H9 (cell line): ENCODE data around the gene DCAF4. TPM values are rescaled to one million over a fixed set of nuclear protein-coding genes. Genes with fewer than 3 reads are reported as not detected.

Source experiments
- DNase-seq: peaks from one replicate; pipeline ENCODE4 v3.0.0-alpha.2; 2017
- H2AFZ ChIP-seq: one replicate; pipeline ENCODE4 v1.6.1; 2013; ENCODE audit warnings: mild to moderate bottlenecking, low read length, control low read depth, moderate library complexity
- H2AK5ac ChIP-seq: 2 replicates; pipeline ENCODE4 v1.6.1; 2013; ENCODE audit warnings: low read length, control low read depth, mixed read lengths; ENCODE audit not compliant: insufficient read length
- H2BK120ac ChIP-seq: one replicate; pipeline ENCODE4 v1.6.1; 2013; ENCODE audit warnings: low read depth, mild to moderate bottlenecking, low read length, control low read depth, inconsistent platforms; ENCODE audit not compliant: poor library complexity, severe bottlenecking
- H2BK12ac ChIP-seq: 2 replicates; pipeline ENCODE4 v1.6.1; 2013; ENCODE audit warnings: low read length, control low read depth, mixed read lengths, low read depth; ENCODE audit not compliant: insufficient read length
- H2BK15ac ChIP-seq: 2 replicates; pipeline ENCODE4 v1.6.1; 2013; ENCODE audit warnings: low read depth, low read length, control low read depth
- H2BK20ac ChIP-seq: one replicate; pipeline ENCODE4 v1.6.1; 2013; ENCODE audit warnings: low read depth, mild to moderate bottlenecking, low read length, control low read depth, inconsistent platforms; ENCODE audit not compliant: poor library complexity, severe bottlenecking
- H2BK5ac ChIP-seq: 2 replicates; pipeline ENCODE4 v1.6.1; 2013; ENCODE audit warnings: low read length, control low read depth, mixed read lengths; ENCODE audit not compliant: insufficient read length
- H3K14ac ChIP-seq: 2 replicates; pipeline ENCODE4 v1.6.1; 2013; ENCODE audit warnings: low read length, control low read depth; ENCODE audit not compliant: insufficient read depth
- H3K18ac ChIP-seq: 2 replicates; pipeline ENCODE4 v1.6.1; 2013; ENCODE audit warnings: low read depth, mild to moderate bottlenecking, mixed read lengths, low read length, control low read depth; ENCODE audit not compliant: insufficient read length
- H3K23ac ChIP-seq: 2 replicates; pipeline ENCODE4 v1.6.1; 2013; ENCODE audit warnings: low read length, control low read depth, mixed read lengths, low read depth; ENCODE audit not compliant: insufficient read length
- H3K23me2 ChIP-seq: 2 replicates; pipeline ENCODE4 v1.6.1; 2013; ENCODE audit warnings: low read depth, mild to moderate bottlenecking, mixed read lengths, low read length, control low read depth; ENCODE audit not compliant: insufficient read length, poor library complexity, severe bottlenecking
- H3K27ac ChIP-seq: 2 replicates; pipeline ENCODE4 v1.5.1; 2013; ENCODE audit warnings: low read length, control low read depth, mixed read lengths, low read depth; ENCODE audit not compliant: insufficient read length
- H3K27me3 ChIP-seq: 2 replicates; pipeline ENCODE4 v1.6.1; 2013; ENCODE audit warnings: low read length, control low read depth, inconsistent platforms; ENCODE audit not compliant: insufficient read depth
- H3K4ac ChIP-seq: 2 replicates; pipeline ENCODE4 v1.6.1; 2013; ENCODE audit warnings: low read depth, mild to moderate bottlenecking, control low read depth, inconsistent platforms, low read length, moderate library complexity
- H3K4me1 ChIP-seq: 2 replicates; pipeline ENCODE4 v1.6.1; 2013; ENCODE audit warnings: low read length, control low read depth, inconsistent platforms; ENCODE audit not compliant: insufficient read depth
- H3K4me2 ChIP-seq: 2 replicates; pipeline ENCODE4 v1.6.1; 2013; ENCODE audit warnings: low read length, control low read depth, mixed read lengths; ENCODE audit not compliant: insufficient read length, insufficient read depth
- H3K56ac ChIP-seq: 2 replicates; pipeline ENCODE4 v1.6.1; 2013; ENCODE audit warnings: low read depth, mild to moderate bottlenecking, mixed read lengths, low read length, control low read depth; ENCODE audit not compliant: insufficient read length
- H3K79me1 ChIP-seq: 2 replicates; pipeline ENCODE4 v1.6.1; 2013; ENCODE audit warnings: low read depth, mild to moderate bottlenecking, moderate library complexity, low read length, control low read depth, inconsistent platforms; ENCODE audit not compliant: insufficient read depth, poor library complexity, severe bottlenecking
- H3K79me2 ChIP-seq: 2 replicates; pipeline ENCODE4 v1.6.1; 2013; ENCODE audit warnings: low read length, control low read depth, inconsistent platforms; ENCODE audit not compliant: insufficient read depth
- H3K9ac ChIP-seq: 2 replicates; pipeline ENCODE4 v1.6.1; 2013; ENCODE audit warnings: low read length, control low read depth, mixed read lengths; ENCODE audit not compliant: insufficient read length; ENCODE audit errors: extremely low read depth
- H3K9me3 ChIP-seq: one replicate; pipeline ENCODE4 v1.6.1; 2013; ENCODE audit warnings: low read depth, low read length, inconsistent platforms; ENCODE audit not compliant: control insufficient read depth
- H3T11ph ChIP-seq: one replicate; pipeline ENCODE4 v1.6.1; 2013; ENCODE audit warnings: mild to moderate bottlenecking, low read length, control low read depth, inconsistent platforms
- H4K20me1 ChIP-seq: one replicate; pipeline ENCODE4 v1.6.1; 2013; ENCODE audit not compliant: control insufficient read depth, insufficient read length, insufficient read depth
- H4K5ac ChIP-seq: 2 replicates; pipeline ENCODE4 v1.6.1; 2013; ENCODE audit warnings: low read depth, mild to moderate bottlenecking, mixed read lengths, low read length, control low read depth; ENCODE audit not compliant: insufficient read length
- H4K8ac ChIP-seq: replicated peaks from 2 replicates; pipeline ENCODE4 v1.6.1; 2013; ENCODE audit warnings: low read length, control low read depth, mixed read lengths, low read depth; ENCODE audit not compliant: insufficient read length
- H4K91ac ChIP-seq: 2 replicates; pipeline ENCODE4 v1.6.1; 2013; ENCODE audit warnings: low read depth, mild to moderate bottlenecking, moderate library complexity, mixed read lengths, low read length, control low read depth; ENCODE audit not compliant: insufficient read length
- H3K27ac Mint-ChIP-seq, 3 experiments: 2 replicates in 2 of 3; 3 replicates in 1 of 3; pipeline ENCODE4 v1.8.0; 2020 to 2021; ENCODE audit warnings: mixed read lengths in 3 of 3, mild to moderate bottlenecking in 1 of 3, moderate library complexity in 1 of 3
- H3K27me3 Mint-ChIP-seq: 2 replicates; pipeline ENCODE4 v1.8.0; 2021; ENCODE audit warnings: low read depth, mild to moderate bottlenecking, moderate library complexity, mixed read lengths
- H3K36me3 Mint-ChIP-seq, 3 experiments: 2 replicates in 2 of 3; 3 replicates in 1 of 3; pipeline ENCODE4 v1.8.0; 2020 to 2021; ENCODE audit warnings: low read depth in 3 of 3, mixed read lengths in 3 of 3; ENCODE audit not compliant: insufficient read depth in 1 of 3
- H3K4me1 Mint-ChIP-seq, 2 experiments: 2 replicates each; pipeline ENCODE4 v1.8.0; 2020; ENCODE audit warnings: mixed read lengths in 2 of 2
- H3K4me3 Mint-ChIP-seq, 2 experiments: 2 replicates in 1 of 2; 3 replicates in 1 of 2; pipeline ENCODE4 v1.8.0; 2020 to 2021; ENCODE audit warnings: mild to moderate bottlenecking in 2 of 2, mixed read lengths in 2 of 2, moderate library complexity in 1 of 2
- H3K9me3 Mint-ChIP-seq, 2 experiments: 2 replicates in 1 of 2; 3 replicates in 1 of 2; pipeline ENCODE4 v1.8.0; 2020; ENCODE audit warnings: mild to moderate bottlenecking in 2 of 2, mixed read lengths in 2 of 2, moderate library complexity in 1 of 2
- WGBS: extraction: QIAGEN DNeasy Blood & Tissue Kit; methylation state at CpG from one replicate; pipeline ENCODE4 v1.1.7; 2013; ENCODE audit warnings: missing lambda C conversion rate, low lambda C conversion rate, mixed read lengths; ENCODE audit not compliant: insufficient read length; ENCODE audit errors: extremely low coverage; 5-methylcytosine and 5-hydroxymethylcytosine counted together
- total RNA-seq: library from RNA; stranded (reverse); gene quantifications from 2 replicates; pipeline ENCODE4 v1.2.1, GENCODE V29; 2021
- TF ChIP-seq, protein P1 (sequence below): fragments of 200-600 bp; sonication (generic); conservative IDR thresholded peaks from 3 replicates; pipeline ENCODE4 v1.8.0; 2021; ENCODE audit warnings: antibody characterized with exemption, mild to moderate bottlenecking

DCAF4 gene
- total RNA-seq, 1 experiment from 2014 or later, result 32.0 TPM

- Histone ChIP-seq H3K23me2 (no peaks in the 10 kb centered on the region), H4K91ac (no peak overlapping the region), H3K9ac (no peak overlapping the region), H2BK15ac (no peak overlapping the region), H2BK5ac (no peak overlapping the region), H2AFZ (no peak overlapping the region), H3T11ph (no peak overlapping the region), H3K4ac (no peak overlapping the region), H2BK20ac (no peak overlapping the region), H3K56ac (no peak overlapping the region), H3K79me2 (no peaks in the 10 kb centered on the region), H3K79me1 (no peaks in the 10 kb centered on the region), H3K4me2 (no peak overlapping the region), H4K8ac (no peak overlapping the region), H3K4me1 (no peaks in the 10 kb centered on the region), H2AK5ac (no peak overlapping the region), H3K14ac (no peak overlapping the region), H2BK12ac (no peak overlapping the region), H3K18ac (no peak overlapping the region), H4K20me1 (no peaks in the 10 kb centered on the region), H3K9me3 (no peaks in the 10 kb centered on the region), H3K27me3 (no peaks in the 10 kb centered on the region), H3K27ac (no peak overlapping the region), H2BK120ac (no peak overlapping the region), H3K23ac (no peak overlapping the region), H4K5ac (no peak overlapping the region)
- Mint-ChIP-seq H3K27ac (no peak overlapping the region), H3K27me3 (no peaks in the 10 kb centered on the region), H3K4me1 (no peaks in the 10 kb centered on the region), H3K9me3 (no peaks in the 10 kb centered on the region), H3K36me3 (peaks cover 7 to 73% (median 26%) of the 10 kb centered on the region in 3 experiments), H3K4me3 (no peak overlapping the region)
- TF ChIP-seq, protein P1, sequence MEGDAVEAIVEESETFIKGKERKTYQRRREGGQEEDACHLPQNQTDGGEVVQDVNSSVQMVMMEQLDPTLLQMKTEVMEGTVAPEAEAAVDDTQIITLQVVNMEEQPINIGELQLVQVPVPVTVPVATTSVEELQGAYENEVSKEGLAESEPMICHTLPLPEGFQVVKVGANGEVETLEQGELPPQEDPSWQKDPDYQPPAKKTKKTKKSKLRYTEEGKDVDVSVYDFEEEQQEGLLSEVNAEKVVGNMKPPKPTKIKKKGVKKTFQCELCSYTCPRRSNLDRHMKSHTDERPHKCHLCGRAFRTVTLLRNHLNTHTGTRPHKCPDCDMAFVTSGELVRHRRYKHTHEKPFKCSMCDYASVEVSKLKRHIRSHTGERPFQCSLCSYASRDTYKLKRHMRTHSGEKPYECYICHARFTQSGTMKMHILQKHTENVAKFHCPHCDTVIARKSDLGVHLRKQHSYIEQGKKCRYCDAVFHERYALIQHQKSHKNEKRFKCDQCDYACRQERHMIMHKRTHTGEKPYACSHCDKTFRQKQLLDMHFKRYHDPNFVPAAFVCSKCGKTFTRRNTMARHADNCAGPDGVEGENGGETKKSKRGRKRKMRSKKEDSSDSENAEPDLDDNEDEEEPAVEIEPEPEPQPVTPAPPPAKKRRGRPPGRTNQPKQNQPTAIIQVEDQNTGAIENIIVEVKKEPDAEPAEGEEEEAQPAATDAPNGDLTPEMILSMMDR, result no peak
- no peak for DNase-seq
- WGBS, result no CpG with 5 or more reads among the region's 3 CpGs
These were observed 30.9 kb downstream of the DCAF4 start for GRCh38 chr14:72957213-72957612.
